ENCODE measurements around the gene DDC.
"Not testable (repeated sequence)": the region's sequence is repeated elsewhere in the genome, so short reads cannot be mapped to it uniquely, and the experiment has no call there.

The DDC gene

GRCh38 chr7:50462361-50462760 lies 102.8 kb downstream of the DDC start:
- no peak for DNase-seq (ENCODE audit: low spot score)
- no peak for FAIRE-seq

GRCh38 chr7:50461695-50462094 lies 103.5 kb downstream of the DDC start:
- FAIRE-seq (no peak), DNase-seq (ENCODE audit: low spot score) (no peak)

GRCh38 chr7:50459183-50459582 lies 106.0 kb downstream of the DDC start:
- DNase-seq (ENCODE audit: low spot score); FAIRE-seq: not testable (repeated sequence)

GRCh38 chr7:50458651-50459050 lies 106.6 kb downstream of the DDC start:
- FAIRE-seq; DNase-seq (ENCODE audit: low spot score): not testable (repeated sequence)

- DNase-seq (ENCODE audit: low spot score) (no peak), FAIRE-seq (no peak)
Measured at GRCh38 chr7:50456371-50457123, 108.7 kb downstream of the DDC start.

- DNase-seq (ENCODE audit: low spot score) = no peak
- no peak for FAIRE-seq
Measured at GRCh38 chr7:50455658-50456057, 109.5 kb downstream of the DDC start.

- peak; percentile 40 for FAIRE-seq
Measured at GRCh38 chr7:50454968-50455367, 110.2 kb downstream of the DDC start.

GRCh38 chr7:50450590-50451032 lies 114.6 kb downstream of the DDC start:
- DNase-seq (ENCODE audit: low spot score) = no peak

More at GRCh38 chr7:50454968-50455367, 110.2 kb downstream of the DDC start:
- no peak for DNase-seq (ENCODE audit: low spot score)

GRCh38 chr7:50449881-50450589 lies 115.2 kb downstream of the DDC start, which contains the start of gene FIGNL1:
FIGNL1 (minus strand) TSS chr7:50450350; CDS start chr7:50447287, 3,063 bp downstream.
- DNase-seq (ENCODE audit: low spot score) = peak; percentile 84
- peak; percentile 37 for FAIRE-seq

More at GRCh38 chr7:50450590-50451032, 114.6 kb downstream of the DDC start:
- FAIRE-seq = no peak

- no peak for DNase-seq (ENCODE audit: low spot score)
- FAIRE-seq = no peak
Measured at GRCh38 chr7:50449501-50449880, 115.7 kb downstream of the DDC start.

- no peak for DNase-seq (ENCODE audit: low spot score)
- FAIRE-seq = no peak
Measured at GRCh38 chr7:50448823-50449222, 116.4 kb downstream of the DDC start.

GRCh38 chr7:50446542-50446960 lies 118.7 kb downstream of the DDC start:
- DNase-seq (ENCODE audit: low spot score) = peak; percentile 94
- FAIRE-seq = peak; percentile 88

- FAIRE-seq (no peak), DNase-seq (ENCODE audit: low spot score) (peak; percentile 38)
Measured at GRCh38 chr7:50436133-50436806, 128.9 kb downstream of the DDC start.

- no peak for FAIRE-seq
- no peak for DNase-seq (ENCODE audit: low spot score)
Measured at GRCh38 chr7:50431722-50432305, 133.4 kb downstream of the DDC start.

GRCh38 chr7:50431316-50431715 lies 133.9 kb downstream of the DDC start:
- DNase-seq (ENCODE audit: low spot score) (no peak), FAIRE-seq (no peak)

- FAIRE-seq = no peak
Measured at GRCh38 chr7:50428911-50429310, 136.3 kb downstream of the DDC start.

GRCh38 chr7:50427518-50427917 lies 137.7 kb downstream of the DDC start:
- FAIRE-seq = no peak
- DNase-seq (ENCODE audit: low spot score) = no peak

More at GRCh38 chr7:50428911-50429310, 136.3 kb downstream of the DDC start:
- DNase-seq (ENCODE audit: low spot score) = no peak

- no peak for DNase-seq (ENCODE audit: low spot score)
- FAIRE-seq = no peak
Measured at GRCh38 chr7:50426280-50427045, 138.7 kb downstream of the DDC start.

- FAIRE-seq (no peak), DNase-seq (ENCODE audit: low spot score) (no peak)
Measured at GRCh38 chr7:50425318-50425717, 139.9 kb downstream of the DDC start.

- no peak for FAIRE-seq
- DNase-seq (ENCODE audit: low spot score) = no peak
Measured at GRCh38 chr7:50423860-50424259, 141.3 kb downstream of the DDC start.

- FAIRE-seq (no peak), DNase-seq (ENCODE audit: low spot score) (no peak)
Measured at GRCh38 chr7:50422858-50423257, 142.3 kb downstream of the DDC start.
